ENCODE measurements around the gene DAB1. TPM values are rescaled to one million over a fixed set of nuclear protein-coding genes. Genes with fewer than 3 reads are reported as not detected.

Gene DAB1
- total RNA-seq, result 1 to 10 TPM in 1 of 4 donors, under 1 TPM in 3; 0.48 to 1.1 (median 0.70) TPM

- TF ChIP-seq, protein P1, sequence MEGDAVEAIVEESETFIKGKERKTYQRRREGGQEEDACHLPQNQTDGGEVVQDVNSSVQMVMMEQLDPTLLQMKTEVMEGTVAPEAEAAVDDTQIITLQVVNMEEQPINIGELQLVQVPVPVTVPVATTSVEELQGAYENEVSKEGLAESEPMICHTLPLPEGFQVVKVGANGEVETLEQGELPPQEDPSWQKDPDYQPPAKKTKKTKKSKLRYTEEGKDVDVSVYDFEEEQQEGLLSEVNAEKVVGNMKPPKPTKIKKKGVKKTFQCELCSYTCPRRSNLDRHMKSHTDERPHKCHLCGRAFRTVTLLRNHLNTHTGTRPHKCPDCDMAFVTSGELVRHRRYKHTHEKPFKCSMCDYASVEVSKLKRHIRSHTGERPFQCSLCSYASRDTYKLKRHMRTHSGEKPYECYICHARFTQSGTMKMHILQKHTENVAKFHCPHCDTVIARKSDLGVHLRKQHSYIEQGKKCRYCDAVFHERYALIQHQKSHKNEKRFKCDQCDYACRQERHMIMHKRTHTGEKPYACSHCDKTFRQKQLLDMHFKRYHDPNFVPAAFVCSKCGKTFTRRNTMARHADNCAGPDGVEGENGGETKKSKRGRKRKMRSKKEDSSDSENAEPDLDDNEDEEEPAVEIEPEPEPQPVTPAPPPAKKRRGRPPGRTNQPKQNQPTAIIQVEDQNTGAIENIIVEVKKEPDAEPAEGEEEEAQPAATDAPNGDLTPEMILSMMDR (IDR thresholded peaks at IDR 0.05), result no peak
- no peak for DNase-seq (ENCODE audit: low spot score)
- peak; percentile 43 for ATAC-seq (ENCODE audit: low FRiP score)
Observed at GRCh38 chr1:57423656-57424211, at the start of gene DAB1. Gene DAB1 (minus strand): TSS chr1:57424060. CDS start chr1:57291030, 133,030 bp downstream.

DNA sequence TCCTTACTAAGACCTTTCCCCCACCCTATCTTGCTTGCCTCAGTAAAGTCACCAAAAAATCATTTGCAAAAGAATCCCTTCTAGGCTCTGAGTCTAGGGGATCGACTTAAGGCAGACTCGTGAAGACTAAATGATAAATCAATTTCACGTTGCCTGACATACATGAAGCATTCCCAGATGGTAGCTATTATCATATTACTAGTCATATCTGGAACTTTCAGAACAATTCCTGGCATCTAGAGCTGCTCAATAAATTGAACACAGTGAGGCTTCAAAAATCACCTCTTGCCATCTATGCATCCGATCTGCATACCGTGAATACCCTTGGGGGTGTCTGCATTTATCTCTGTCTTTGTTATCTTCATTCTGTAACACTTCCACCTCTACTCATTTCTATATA is 49.6 kb upstream of the DAB1 start:
- ATAC-seq (ENCODE audit: low FRiP score), result no peak
- TF ChIP-seq, protein P1 (IDR thresholded peaks at IDR 0.05), result no peak

DNA sequence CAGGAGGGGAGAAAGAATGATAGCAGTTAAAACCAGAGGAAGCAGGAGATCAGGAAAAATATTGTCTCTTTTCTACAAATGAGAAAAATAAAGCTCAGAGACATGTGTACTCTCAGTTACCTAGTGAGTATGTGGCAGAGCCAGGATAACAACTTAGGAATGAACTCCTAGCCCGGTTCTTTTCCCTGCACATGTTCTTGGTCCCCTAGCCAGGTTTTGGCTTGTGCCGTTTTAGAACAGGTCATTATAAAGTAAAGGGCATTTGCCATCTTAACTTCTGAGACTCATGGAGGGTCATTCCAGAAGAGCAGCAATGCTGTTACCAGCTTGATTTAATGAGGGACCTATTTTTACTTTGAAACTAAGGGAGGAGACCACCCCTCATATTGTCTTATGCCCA is 48.1 kb upstream of the DAB1 start:
- DNase-seq (ENCODE audit: low spot score) (no peak), ATAC-seq (ENCODE audit: low FRiP score) (no peak)
- TF ChIP-seq, protein P1 (IDR thresholded peaks at IDR 0.05), result no peak

More for the DNA sequence above, 49.6 kb upstream of the DAB1 start:
- DNase-seq (ENCODE audit: low spot score), result no peak

DNA sequence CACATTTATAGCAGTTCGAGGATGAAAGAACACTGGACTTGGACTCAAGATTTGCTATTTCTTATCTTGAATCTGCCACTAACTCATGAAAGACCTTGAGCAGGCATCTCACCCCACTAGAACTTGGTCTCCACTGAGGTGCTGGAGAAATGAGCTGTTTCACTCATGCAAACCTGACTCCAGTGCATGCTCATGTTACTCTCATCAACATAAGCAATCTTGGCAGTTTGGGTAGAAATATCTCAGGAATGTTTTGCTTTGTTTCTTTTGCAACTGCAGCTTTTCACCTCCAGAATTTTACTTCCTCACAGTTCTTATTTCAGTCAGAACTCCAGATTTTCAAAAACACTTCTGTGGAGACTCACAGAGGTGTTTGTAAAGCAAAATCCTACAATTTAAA is 46.2 kb upstream of the DAB1 start:
- TF ChIP-seq, protein P1 (IDR thresholded peaks at IDR 0.05), result no peak
- no peak for ATAC-seq (ENCODE audit: low FRiP score)

DNA sequence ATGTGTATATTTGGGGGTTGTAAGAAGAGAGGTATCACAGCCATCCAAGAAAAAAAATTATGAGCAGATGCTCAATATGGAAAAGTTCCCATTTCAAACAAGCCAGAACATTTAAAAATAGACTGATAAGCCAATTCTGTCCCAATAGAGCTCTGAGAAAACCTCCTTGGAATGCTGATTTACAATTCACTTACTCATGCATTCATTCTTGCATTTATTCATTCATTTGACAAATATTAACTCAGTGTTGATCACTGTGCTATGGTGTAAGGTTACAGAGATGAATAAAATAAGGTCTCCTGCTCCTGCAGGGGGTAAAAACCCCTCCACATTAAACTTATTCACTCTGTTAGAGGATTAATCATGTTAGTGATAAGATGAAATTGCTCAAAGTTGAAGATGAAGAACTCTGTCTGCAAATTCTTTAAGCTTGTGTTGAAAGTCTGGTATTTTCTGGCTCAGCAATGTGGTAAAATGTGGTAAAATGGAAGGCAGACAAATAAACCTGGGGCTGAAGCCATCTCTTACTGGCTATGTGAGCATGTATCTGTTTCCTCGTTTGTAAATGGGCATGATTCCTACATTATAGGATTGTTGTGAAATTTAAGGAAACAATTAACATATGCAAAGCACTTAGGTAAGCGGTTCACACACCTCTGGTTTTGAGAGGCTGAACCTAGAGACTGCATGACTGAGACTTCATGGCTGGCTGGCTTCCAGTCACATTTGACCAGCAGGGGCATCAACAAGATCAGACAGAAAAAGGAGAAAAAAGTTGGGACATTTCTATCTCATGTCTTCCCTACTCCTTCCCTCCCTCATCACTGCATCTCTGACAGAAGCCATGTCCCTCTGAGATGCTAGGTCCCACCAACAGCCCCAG is 45.0 kb upstream of the DAB1 start:
- no peak for DNase-seq (ENCODE audit: low spot score)
- ATAC-seq (ENCODE audit: low FRiP score), result peak; percentile 92
- TF ChIP-seq, protein P1 (IDR thresholded peaks at IDR 0.05), result no peak

More for the DNA sequence above, 46.2 kb upstream of the DAB1 start:
- no peak for DNase-seq (ENCODE audit: low spot score)

- TF ChIP-seq, protein P1 (IDR thresholded peaks at IDR 0.05), result no peak
- DNase-seq (ENCODE audit: low spot score) (no peak), ATAC-seq (ENCODE audit: low FRiP score) (no peak)
Observed at GRCh38 chr1:57467830-57468229, 44.0 kb upstream of the DAB1 start.

Data from omental fat pad (tissue), 4 donors.